ENCODE results near the gene AFMID.

GRCh38 chr17:78202666-78203065, 15.5 kb downstream of the AFMID start:
- TF ChIP-seq SUZ12 (IDR thresholded peaks at IDR 0.05) (no peak), L3MBTL2 (conservative IDR thresholded peaks at IDR 0.05) (no peak)
